ENCODE data around the gene ADIG. TPM values are rescaled to one million over a fixed set of nuclear protein-coding genes. Genes with fewer than 3 reads are reported as not detected.

ADIG gene
- total RNA-seq, 4 donors from 2014 or later, result not detected

DNA sequence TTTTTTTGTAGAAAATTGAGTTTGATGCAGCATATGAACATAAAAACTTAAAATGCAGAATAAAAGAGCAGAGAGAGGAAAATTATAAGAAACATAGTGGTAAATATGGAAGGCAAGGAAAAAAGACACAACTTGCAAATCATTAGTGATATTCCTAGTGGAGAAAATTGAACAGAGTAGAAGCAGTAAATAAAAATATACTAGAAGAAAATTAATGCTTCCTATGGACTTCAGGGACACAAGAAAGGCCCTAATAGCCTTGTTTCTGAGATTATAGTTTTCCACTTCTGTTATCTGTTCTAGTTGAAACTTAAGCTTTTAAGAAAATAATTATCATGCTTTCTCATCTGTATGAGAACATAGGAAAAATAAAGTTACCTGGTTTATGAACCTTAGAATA lies 25.6 kb upstream of the ADIG start:
- H3K36me3 ChIP-seq, result peaks cover 0 to 85% (median 32%) of the 10 kb centered on the region in 4 donors
- intact Hi-C loops (cut with DNase I; ENCODE audit: low total_unique reads) (no loop called here), in situ Hi-C loops (cut with MboI; ENCODE audit: low pct_ligation_motif_present in 1 of 4, low pct_unique_long_range_greater_than_20kb in 1 of 4, low sequenced_read_pairs in 3 of 4) (no loop called here)
- TF ChIP-seq EP300 (IDR thresholded peaks at IDR 0.05; ENCODE audit: low read depth) (no peak), POLR2AphosphoS5 (IDR thresholded peaks at IDR 0.05) (no peak), POLR2A (IDR thresholded peaks at IDR 0.05) (no peak), CTCF (IDR thresholded peaks at IDR 0.05) (no peak)
- no peak for DNase-seq
- H3K4me3 ChIP-seq, result no peak overlapping the region
- H3K27ac ChIP-seq, result no peak overlapping the region
- H3K27me3 ChIP-seq, result no peaks in the 10 kb centered on the region
- H3K9me3 ChIP-seq, result no peaks in the 10 kb centered on the region
- H3K4me1 ChIP-seq, result no peaks in the 10 kb centered on the region

DNA sequence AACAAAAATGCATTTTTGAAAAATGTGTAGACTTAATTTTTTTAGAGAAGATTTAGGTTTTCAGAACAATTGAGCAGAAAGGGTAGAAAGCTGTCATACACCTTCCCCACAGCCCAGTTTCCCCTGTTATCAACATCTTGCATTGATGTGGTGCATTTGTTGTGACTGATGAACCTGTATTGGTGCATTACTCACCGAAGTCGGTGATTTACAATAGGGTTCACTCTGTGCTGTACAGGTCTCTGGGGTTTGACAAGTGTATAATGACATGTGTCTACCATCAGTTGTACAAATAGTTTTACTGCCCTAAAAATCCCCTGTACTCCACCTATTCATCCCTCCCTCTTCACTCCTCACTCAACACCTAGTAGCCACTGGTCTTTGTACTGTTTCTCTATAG lies 23.8 kb upstream of the ADIG start:
- peaks cover 0 to 77% (median 31%) of the 10 kb centered on the region in 4 donors for H3K36me3 ChIP-seq
- TF ChIP-seq CTCF (IDR thresholded peaks at IDR 0.05) (no peak), POLR2AphosphoS5 (IDR thresholded peaks at IDR 0.05) (no peak), EP300 (IDR thresholded peaks at IDR 0.05; ENCODE audit: low read depth) (no peak), POLR2A (IDR thresholded peaks at IDR 0.05) (no peak)
- DNase-seq, result no peak
- no peaks in the 10 kb centered on the region for H3K9me3 ChIP-seq
- in situ Hi-C loops (cut with MboI; ENCODE audit: low pct_ligation_motif_present in 1 of 4, low pct_unique_long_range_greater_than_20kb in 1 of 4, low sequenced_read_pairs in 3 of 4), result no loop called here
- H3K4me3 ChIP-seq, result no peak overlapping the region
- no peaks in the 10 kb centered on the region for H3K4me1 ChIP-seq
- H3K27me3 ChIP-seq, result no peaks in the 10 kb centered on the region
- WGBS, 2 donors (ENCODE audit: low coverage in 1 of 2), result 94 to 100% methylated on average over 2 of the region's 2 CpGs
- intact Hi-C loops (cut with DNase I; ENCODE audit: low total_unique reads), result no loop called here
- no peak overlapping the region for H3K27ac ChIP-seq

DNA sequence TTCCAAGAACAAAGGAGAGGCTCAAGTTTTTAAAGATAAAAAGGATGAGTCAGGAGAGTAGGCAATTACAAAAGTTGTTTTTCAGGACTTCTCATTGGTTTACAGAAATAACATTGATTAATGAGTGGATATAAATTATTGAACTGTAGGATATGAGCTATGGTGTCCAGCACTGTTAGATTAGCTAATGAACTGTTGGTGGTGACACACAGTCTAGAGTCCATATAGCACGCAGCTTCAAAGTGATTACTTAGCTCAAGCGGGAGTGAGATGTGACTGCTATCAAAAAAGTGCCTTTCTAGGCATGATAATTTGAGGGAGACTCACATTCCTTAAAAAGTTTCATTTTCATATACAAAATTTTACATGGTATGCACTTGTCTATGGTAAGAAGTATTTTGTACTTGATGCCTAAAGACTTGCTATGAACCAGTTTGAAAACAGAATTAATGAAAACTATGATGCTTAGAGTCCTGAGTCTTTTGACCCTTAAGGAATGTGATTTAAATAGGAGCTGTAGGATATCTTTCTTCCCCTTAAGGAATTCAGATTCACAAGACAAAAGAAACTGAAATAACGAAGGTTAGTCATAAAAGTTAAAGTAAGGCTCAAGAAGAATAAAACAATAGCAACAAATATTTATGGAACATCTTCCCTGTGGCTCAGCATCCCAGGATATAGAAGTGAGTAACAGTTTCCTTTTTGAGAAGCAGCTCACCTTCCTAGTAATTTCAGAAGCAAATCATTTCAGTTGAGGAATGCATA lies 22.2 kb upstream of the ADIG start:
- Histone ChIP-seq H3K27me3 (no peaks in the 10 kb centered on the region), H3K36me3 (peaks cover 0 to 67% (median 30%) of the 10 kb centered on the region in 4 donors), H3K4me1 (no peaks in the 10 kb centered on the region), H3K9me3 (no peaks in the 10 kb centered on the region), H3K27ac (no peak overlapping the region), H3K4me3 (no peak overlapping the region)
- 91 to 94% methylated on average over 3 of the region's 3 CpGs for WGBS, 2 donors (ENCODE audit: low coverage in 1 of 2)
- DNase-seq, result no peak
- in situ Hi-C loops (cut with MboI; ENCODE audit: low pct_ligation_motif_present in 1 of 4, low pct_unique_long_range_greater_than_20kb in 1 of 4, low sequenced_read_pairs in 3 of 4), result no loop called here
- intact Hi-C loops (cut with DNase I; ENCODE audit: low total_unique reads), result no loop called here
- no peak for TF ChIP-seq CTCF (IDR thresholded peaks at IDR 0.05)
- TF ChIP-seq EP300 (IDR thresholded peaks at IDR 0.05; ENCODE audit: low read depth), result no peak
- TF ChIP-seq POLR2A (IDR thresholded peaks at IDR 0.05), result no peak
- TF ChIP-seq POLR2AphosphoS5 (IDR thresholded peaks at IDR 0.05), result no peak

- in situ Hi-C loops (cut with MboI; ENCODE audit: low pct_ligation_motif_present in 1 of 4, low pct_unique_long_range_greater_than_20kb in 1 of 4, low sequenced_read_pairs in 3 of 4) (no loop called here), intact Hi-C loops (cut with DNase I; ENCODE audit: low total_unique reads) (no loop called here)
- H3K4me3 ChIP-seq, result no peak overlapping the region
- no peak for DNase-seq
- H3K36me3 ChIP-seq, result peaks cover 0 to 62% (median 25%) of the 10 kb centered on the region in 4 donors
- TF ChIP-seq POLR2A (IDR thresholded peaks at IDR 0.05) (no peak), EP300 (IDR thresholded peaks at IDR 0.05; ENCODE audit: low read depth) (no peak), CTCF (IDR thresholded peaks at IDR 0.05) (no peak), POLR2AphosphoS5 (IDR thresholded peaks at IDR 0.05) (no peak)
- H3K27me3 ChIP-seq, result no peaks in the 10 kb centered on the region
- H3K4me1 ChIP-seq, result no peaks in the 10 kb centered on the region
- 93 to 95% methylated on average over 3 of the region's 3 CpGs for WGBS, 2 donors (ENCODE audit: low coverage in 1 of 2)
- no peak overlapping the region for H3K27ac ChIP-seq
- no peaks in the 10 kb centered on the region for H3K9me3 ChIP-seq
Measured at GRCh38 chr20:38559764-38560163, 21.2 kb upstream of the ADIG start.
